ENCODE results near the gene PDLIM5.

The PDLIM5 gene

GRCh38 chr4:94715726-94716125, 264.0 kb downstream of the PDLIM5 start:
- DNase-seq: no peak
